ENCODE measurements around the gene ABCA12. TPM values are rescaled to one million over a fixed set of nuclear protein-coding genes. Genes with fewer than 3 reads are reported as not detected.

ABCA12 gene
- total RNA-seq, 1 donor from 2014 or later = not detected

- ChIA-PET POLR2A (no interaction called here), CTCF (no interaction called here)
- H3K36me3 Mint-ChIP-seq (ENCODE audit: low read depth) = no peaks in the 10 kb centered on the region
- intact Hi-C loops (cut with micrococcal nuclease) = no loop called here
- no peak for DNase-seq
- no peak overlapping the region for H3K27ac Mint-ChIP-seq
- no peaks in the 10 kb centered on the region for H3K27me3 Mint-ChIP-seq
- TF ChIP-seq CTCF (IDR thresholded peaks at IDR 0.05) = no peak
- no peaks in the 10 kb centered on the region for H3K9me3 Mint-ChIP-seq
- no peak for ATAC-seq (ENCODE audit: low read depth)
- no peak overlapping the region for H3K4me3 Mint-ChIP-seq
- H3K4me1 Mint-ChIP-seq = no peaks in the 10 kb centered on the region
Observed at GRCh38 chr2:214987261-214987660, 151.2 kb downstream of the ABCA12 start.

- intact Hi-C loops (cut with micrococcal nuclease) = no loop called here
- DNase-seq (no peak), ATAC-seq (ENCODE audit: low read depth) (no peak)
- H3K27ac Mint-ChIP-seq = no peak overlapping the region
- CTCF ChIA-PET = no interaction called here
- H3K9me3 Mint-ChIP-seq = no peaks in the 10 kb centered on the region
- H3K27me3 Mint-ChIP-seq = no peaks in the 10 kb centered on the region
- POLR2A ChIA-PET = no interaction called here
- H3K4me1 Mint-ChIP-seq = no peaks in the 10 kb centered on the region
- H3K4me3 Mint-ChIP-seq = no peak overlapping the region
- H3K36me3 Mint-ChIP-seq (ENCODE audit: low read depth) = no peaks in the 10 kb centered on the region
- no peak for TF ChIP-seq CTCF (IDR thresholded peaks at IDR 0.05)
Observed at GRCh38 chr2:214985619-214986018, 152.8 kb downstream of the ABCA12 start.

GRCh38 chr2:214966420-214966819, 172.0 kb downstream of the ABCA12 start:
- no peak overlapping the region for H3K27ac Mint-ChIP-seq
- no peak for TF ChIP-seq CTCF (IDR thresholded peaks at IDR 0.05)
- ChIA-PET CTCF (no interaction called here), POLR2A (no interaction called here)
- no peaks in the 10 kb centered on the region for H3K27me3 Mint-ChIP-seq
- peaks cover 9% of the 10 kb centered on the region for H3K9me3 Mint-ChIP-seq
- no peak overlapping the region for H3K4me3 Mint-ChIP-seq
- intact Hi-C loops (cut with micrococcal nuclease) = no loop called here
- no peaks in the 10 kb centered on the region for H3K4me1 Mint-ChIP-seq
- DNase-seq = no peak
- no peak for ATAC-seq (ENCODE audit: low read depth)
- H3K36me3 Mint-ChIP-seq (ENCODE audit: low read depth) = no peaks in the 10 kb centered on the region

- Mint-ChIP-seq H3K36me3 (ENCODE audit: low read depth) (no peaks in the 10 kb centered on the region), H3K9me3 (peaks cover 9% of the 10 kb centered on the region), H3K4me3 (no peak overlapping the region), H3K27ac (no peak overlapping the region), H3K27me3 (peaks cover 2% of the 10 kb centered on the region), H3K4me1 (no peaks in the 10 kb centered on the region)
- TF ChIP-seq CTCF (IDR thresholded peaks at IDR 0.05) = no peak
- CTCF ChIA-PET = no interaction called here
- POLR2A ChIA-PET = no interaction called here
- intact Hi-C loops (cut with micrococcal nuclease) = loop anchor here (1.0 kb wide), 1 partner anchor 960 kb away; no protein-coding TSS in a partner anchor
- ATAC-seq (ENCODE audit: low read depth) = no peak
- no peak for DNase-seq
Observed at GRCh38 chr2:214960677-214961076, 177.7 kb downstream of the ABCA12 start.

- no peak overlapping the region for H3K4me3 Mint-ChIP-seq
- H3K9me3 Mint-ChIP-seq = no peaks in the 10 kb centered on the region
- no peaks in the 10 kb centered on the region for H3K4me1 Mint-ChIP-seq
- H3K36me3 Mint-ChIP-seq (ENCODE audit: low read depth) = no peaks in the 10 kb centered on the region
- H3K27me3 Mint-ChIP-seq = peaks cover 1% of the 10 kb centered on the region
- ATAC-seq (ENCODE audit: low read depth) (no peak), DNase-seq (no peak)
- ChIA-PET POLR2A (no interaction called here), CTCF (no interaction called here)
- no peak for TF ChIP-seq CTCF (IDR thresholded peaks at IDR 0.05)
- intact Hi-C loops (cut with micrococcal nuclease) = no loop called here
- H3K27ac Mint-ChIP-seq = no peak overlapping the region
Observed at GRCh38 chr2:214946949-214947348, 191.5 kb downstream of the ABCA12 start.

All from activated B cell treated with CpG ODN at 0.5 μM for 24 hours (primary cell).